ENCODE results near the gene ABCB9. TPM values are rescaled to one million over a fixed set of nuclear protein-coding genes. Genes with fewer than 3 reads are reported as not detected.
A peak's percentile ranks its signal among the peaks of the same experiment; 100 is the strongest.

ABCB9 gene
- total and polyA plus RNA-seq, 8 donors, result 1.3 to 6.7 (median 3.1) TPM

DNA sequence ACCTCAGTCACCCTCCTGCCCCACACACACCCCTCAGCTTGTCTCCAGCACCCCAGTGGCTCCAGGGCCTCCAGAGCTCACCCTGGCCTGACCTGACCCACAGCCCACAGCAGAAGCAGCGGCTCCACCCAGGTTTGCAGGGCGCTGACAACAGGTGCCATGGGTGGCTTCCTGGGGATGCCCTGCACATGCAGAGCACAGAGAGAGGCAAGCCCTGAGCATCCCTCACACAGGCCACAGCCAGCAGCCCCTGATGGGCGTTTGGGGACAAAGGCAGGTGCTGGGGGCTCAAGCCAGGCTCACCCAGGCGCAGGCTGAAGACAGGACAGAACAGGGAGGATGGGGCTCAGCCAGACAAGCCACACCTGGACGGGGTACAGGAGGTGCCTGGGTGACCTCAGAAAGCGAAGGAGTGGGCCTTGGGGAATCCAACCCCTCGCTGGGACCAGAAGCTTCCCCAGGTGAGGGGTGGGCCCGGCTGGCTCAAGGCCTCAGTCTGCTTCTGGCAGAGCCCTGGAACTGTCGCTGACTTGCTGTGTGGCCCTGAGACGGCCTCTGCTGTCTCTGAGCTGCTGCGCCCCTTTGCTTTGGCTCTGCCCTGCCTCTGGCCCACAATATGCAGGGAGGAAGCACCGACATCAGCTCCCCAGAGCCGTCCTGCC lies 24.8 kb upstream of the ABCB9 start:
- Histone ChIP-seq H3K9me3 (no peaks in the 10 kb centered on the region), H3K27me3 (no peaks in the 10 kb centered on the region), H3K4me3 (no peak overlapping the region), H3K36me3 (no peaks in the 10 kb centered on the region), H3K27ac (no peak overlapping the region), H3K4me1 (no peaks in the 10 kb centered on the region)
- no peak for ATAC-seq
- WGBS, 2 donors, result 89 to 93% methylated on average over 13 of the region's 13 CpGs
- TF ChIP-seq, protein P1, sequence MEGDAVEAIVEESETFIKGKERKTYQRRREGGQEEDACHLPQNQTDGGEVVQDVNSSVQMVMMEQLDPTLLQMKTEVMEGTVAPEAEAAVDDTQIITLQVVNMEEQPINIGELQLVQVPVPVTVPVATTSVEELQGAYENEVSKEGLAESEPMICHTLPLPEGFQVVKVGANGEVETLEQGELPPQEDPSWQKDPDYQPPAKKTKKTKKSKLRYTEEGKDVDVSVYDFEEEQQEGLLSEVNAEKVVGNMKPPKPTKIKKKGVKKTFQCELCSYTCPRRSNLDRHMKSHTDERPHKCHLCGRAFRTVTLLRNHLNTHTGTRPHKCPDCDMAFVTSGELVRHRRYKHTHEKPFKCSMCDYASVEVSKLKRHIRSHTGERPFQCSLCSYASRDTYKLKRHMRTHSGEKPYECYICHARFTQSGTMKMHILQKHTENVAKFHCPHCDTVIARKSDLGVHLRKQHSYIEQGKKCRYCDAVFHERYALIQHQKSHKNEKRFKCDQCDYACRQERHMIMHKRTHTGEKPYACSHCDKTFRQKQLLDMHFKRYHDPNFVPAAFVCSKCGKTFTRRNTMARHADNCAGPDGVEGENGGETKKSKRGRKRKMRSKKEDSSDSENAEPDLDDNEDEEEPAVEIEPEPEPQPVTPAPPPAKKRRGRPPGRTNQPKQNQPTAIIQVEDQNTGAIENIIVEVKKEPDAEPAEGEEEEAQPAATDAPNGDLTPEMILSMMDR (IDR thresholded peaks at IDR 0.05), result no peak
- intact Hi-C loops (cut with DNase I), result no loop called here
- peak in 1 of 6 donors; percentile 64 for DNase-seq
- no peak for FAIRE-seq

DNA sequence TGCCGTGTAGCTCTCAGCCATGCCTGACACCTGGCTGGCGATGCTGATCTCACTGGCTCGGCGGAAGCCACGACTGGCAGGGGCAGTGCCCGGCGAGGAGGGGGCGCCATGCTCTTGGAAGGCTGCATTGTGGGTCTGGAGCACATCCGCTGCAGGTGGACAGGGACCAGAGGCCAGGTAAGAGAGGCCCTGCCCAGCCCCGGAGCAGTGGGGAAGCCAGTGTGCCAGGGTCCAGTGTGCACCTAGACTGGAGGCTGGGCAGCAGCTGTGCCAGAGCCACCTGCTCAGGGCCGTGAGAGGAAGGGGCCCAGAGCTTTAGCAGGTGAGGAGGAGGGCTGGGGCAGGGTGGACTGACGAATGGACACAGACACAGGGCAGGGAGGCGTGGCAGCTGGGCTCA lies 24.3 kb upstream of the ABCB9 start:
- H3K36me3 ChIP-seq, result no peaks in the 10 kb centered on the region
- no peak overlapping the region for H3K4me3 ChIP-seq
- no peak overlapping the region for H3K27ac ChIP-seq
- TF ChIP-seq, protein P1 (IDR thresholded peaks at IDR 0.05), result no peak
- H3K27me3 ChIP-seq, result no peaks in the 10 kb centered on the region
- FAIRE-seq, result no peak
- H3K9me3 ChIP-seq, result no peaks in the 10 kb centered on the region
- H3K4me1 ChIP-seq, result no peaks in the 10 kb centered on the region
- intact Hi-C loops (cut with DNase I), result no loop called here
- WGBS, 2 donors, result 85 to 91% methylated on average over 13 of the region's 13 CpGs
- no peak for ATAC-seq
- DNase-seq, result no peak

DNA sequence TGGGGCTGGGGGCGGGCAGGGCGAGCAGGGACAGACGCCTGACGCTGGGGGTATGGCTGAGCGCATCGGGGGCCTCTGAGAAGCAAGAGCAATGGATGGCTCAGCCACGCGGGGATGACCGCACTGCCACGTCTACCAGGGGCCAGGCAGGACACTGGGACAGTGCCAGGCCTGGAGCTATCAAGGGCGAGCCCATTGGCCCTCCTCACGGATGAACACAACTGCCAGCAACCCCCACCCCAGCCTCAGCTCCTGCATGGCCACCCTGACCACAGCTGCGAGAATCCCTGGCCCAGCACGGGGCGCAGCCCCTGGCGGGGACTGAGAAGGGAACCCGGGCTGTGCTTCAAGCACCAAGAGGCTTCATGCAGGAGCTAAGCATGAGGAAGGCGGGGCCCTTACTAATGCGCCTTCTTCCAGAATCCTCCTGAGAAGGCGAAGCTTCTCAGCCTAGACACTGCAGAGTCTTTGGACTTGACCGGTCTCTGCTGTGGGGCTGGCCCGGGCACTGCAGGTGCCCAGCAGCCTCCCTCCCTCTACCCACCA lies 23.7 kb upstream of the ABCB9 start:
- FAIRE-seq (no peak), DNase-seq (no peak), ATAC-seq (no peak)
- H3K9me3 ChIP-seq, result no peaks in the 10 kb centered on the region
- H3K4me1 ChIP-seq, result peaks cover 0 to under 1% (median 0%) of the 10 kb centered on the region in 3 donors
- H3K36me3 ChIP-seq, result no peaks in the 10 kb centered on the region
- no peak overlapping the region for H3K4me3 ChIP-seq
- H3K27me3 ChIP-seq, result no peaks in the 10 kb centered on the region
- intact Hi-C loops (cut with DNase I), result loop anchor here in 1 of 3 donors (10.0 kb wide), 1 partner anchor 245 kb away; the partner anchor contains the start of genes MPHOSPH9 and MTRFR
- TF ChIP-seq, protein P1 (IDR thresholded peaks at IDR 0.05), result no peak
- 88 to 96% methylated on average over 15 to 22 of the region's 22 CpGs for WGBS, 2 donors
- no peak overlapping the region for H3K27ac ChIP-seq

DNA sequence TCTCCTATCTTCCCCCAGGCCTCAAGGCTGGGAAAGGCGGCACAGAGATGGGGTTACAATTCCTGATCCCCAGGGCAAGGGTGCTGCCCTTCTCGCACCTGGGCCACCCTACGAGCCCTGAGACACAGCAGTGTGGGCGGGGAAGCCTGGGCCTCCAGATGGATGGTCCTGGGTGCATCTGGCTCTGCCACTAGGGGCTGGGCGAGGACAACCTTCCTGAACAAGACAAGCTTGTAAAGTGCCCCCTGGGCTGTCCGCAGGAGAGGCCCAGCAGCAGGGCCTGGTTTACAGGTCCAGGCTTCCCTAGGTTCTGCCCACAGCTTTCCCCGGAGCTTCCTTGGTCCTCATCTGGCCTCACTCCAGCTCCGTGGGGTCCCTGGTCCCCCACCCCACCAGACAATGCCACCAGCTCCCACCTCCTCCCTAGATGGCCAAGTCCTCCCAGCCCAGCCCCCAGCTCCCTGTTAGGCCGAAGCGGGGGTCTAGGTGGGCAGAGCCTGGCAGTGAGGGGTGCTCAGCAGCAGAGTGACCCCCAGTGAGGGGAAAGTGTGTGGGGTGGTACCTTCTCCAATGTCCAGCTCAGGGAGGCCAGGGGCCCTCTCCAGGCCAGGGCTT lies 23.1 kb upstream of the ABCB9 start:
- Histone ChIP-seq H3K9me3 (no peaks in the 10 kb centered on the region), H3K4me3 (no peak overlapping the region), H3K36me3 (no peaks in the 10 kb centered on the region), H3K27ac (no peak overlapping the region), H3K4me1 (peaks cover 0 to 7% (median 0%) of the 10 kb centered on the region in 3 donors), H3K27me3 (no peaks in the 10 kb centered on the region)
- 90 to 94% methylated on average over 10 of the region's 10 CpGs for WGBS, 2 donors
- intact Hi-C loops (cut with DNase I), result loop anchor here in 1 of 3 donors (10.0 kb wide), 1 partner anchor 245 kb away; the partner anchor contains the start of genes MPHOSPH9 and MTRFR
- DNase-seq (peak in 1 of 6 donors; percentile 63), ATAC-seq (no peak), FAIRE-seq (no peak)
- TF ChIP-seq, protein P1 (IDR thresholded peaks at IDR 0.05), result no peak

Measured in pancreas (tissue), 10 donors.